Suprapubic skin (tissue), 4 donors: ENCODE results near the gene PRTG. TPM values are rescaled to one million over a fixed set of nuclear protein-coding genes. Genes with fewer than 3 reads are reported as not detected.
"Not testable (repeated sequence)": the region's sequence is repeated elsewhere in the genome, so short reads cannot be mapped to it uniquely, and the experiment has no call there.

Source experiments
- DNase-seq, 2 donors: peaks; one replicate each; pipeline ENCODE4 v3.0.0-alpha.2; 2019; ENCODE audit warnings: low spot score in 2 of 2
- H3K27ac ChIP-seq: fragments of 200-600 bp; sonication (generic); one replicate; pipeline ENCODE4 v1.5.1; 2019
- H3K27me3 ChIP-seq: fragments of 200-600 bp; sonication (generic); one replicate; pipeline ENCODE4 v1.5.1; 2019
- H3K36me3 ChIP-seq: fragments of 200-600 bp; sonication (generic); one replicate; pipeline ENCODE4 v1.5.1; 2019
- H3K4me1 ChIP-seq: fragments of 200-600 bp; sonication (generic); one replicate; pipeline ENCODE4 v1.5.1; 2019
- H3K4me3 ChIP-seq: fragments of 200-600 bp; sonication (generic); one replicate; pipeline ENCODE4 v1.5.1; 2019; ENCODE audit warnings: mild to moderate bottlenecking
- H3K9me3 ChIP-seq: fragments of 200-600 bp; sonication (generic); one replicate; pipeline ENCODE4 v1.5.1; 2019
- EP300 ChIP-seq: sonication (generic); formaldehyde crosslinking; IDR thresholded peaks from one replicate; pipeline ENCODE4 v1.6.1; 2017; ENCODE audit warnings: antibody characterized with exemption
- POLR2A ChIP-seq, 2 donors: fragments of 450-650 bp; IDR thresholded peaks; one replicate each; pipeline ENCODE4 v1.6.1; 2017; ENCODE audit warnings: antibody characterized with exemption in 2 of 2, mild to moderate bottlenecking in 2 of 2, moderate library complexity in 2 of 2
- POLR2AphosphoS5 ChIP-seq, 3 donors: sonication (generic); formaldehyde crosslinking; IDR thresholded peaks; one replicate each; pipeline ENCODE4 v1.6.1; 2017; ENCODE audit warnings: antibody characterized with exemption in 3 of 3
- WGBS: methylation state at CpG from one replicate; pipeline ENCODE4 v1.1.5; 2018; 5-methylcytosine and 5-hydroxymethylcytosine counted together
- total RNA-seq, 4 donors: library from RNA; depleted of rRNA; stranded (reverse); fragments of >200 nt; gene quantifications; one replicate each; pipeline ENCODE4 v1.1.0, GENCODE V29; 2016
- TF ChIP-seq, protein P1 (sequence below), 2 donors: fragments of 200-600 bp in 1 of 2; fragments of 450-650 bp in 1 of 2; sonication (generic) in 1 of 2; IDR thresholded peaks; one replicate each; pipeline ENCODE4 v1.5.1; 2016 to 2019; ENCODE audit warnings: antibody characterized with exemption in 2 of 2, mild to moderate bottlenecking in 1 of 2, moderate library complexity in 1 of 2

The PRTG gene
- total RNA-seq, 4 donors from 2014 or later = 0.08 to 0.49 (median 0.24) TPM; not detected in 1

DNA sequence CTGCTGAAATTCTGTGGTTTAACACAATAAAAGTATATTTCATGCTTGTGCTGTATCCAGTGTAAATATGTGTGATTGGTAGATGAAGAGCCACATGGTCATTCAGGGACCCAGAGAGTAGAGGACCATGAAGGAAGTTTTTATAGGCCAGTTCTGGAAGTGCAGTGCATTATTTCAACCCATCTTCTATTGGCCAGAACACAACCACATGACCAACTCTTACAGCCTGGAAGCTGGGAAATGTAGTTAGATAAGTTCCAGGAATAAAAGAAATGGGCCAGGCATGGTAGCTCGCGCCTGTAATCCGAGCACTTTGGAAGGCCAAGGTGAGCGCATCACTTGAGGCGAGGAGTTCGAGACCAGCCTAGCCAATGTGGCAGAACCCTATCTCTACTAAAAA is 21.4 kb upstream of the PRTG start:
- Histone ChIP-seq H3K9me3 (no peaks in the 10 kb centered on the region), H3K27ac (no peak overlapping the region), H3K4me3 (no peak overlapping the region), H3K36me3 (no peaks in the 10 kb centered on the region), H3K27me3 (no peaks in the 10 kb centered on the region), H3K4me1 (no peaks in the 10 kb centered on the region)
- WGBS = 94% methylated on average over 6 of the region's 6 CpGs
- no peak for DNase-seq
- TF ChIP-seq, protein P1, sequence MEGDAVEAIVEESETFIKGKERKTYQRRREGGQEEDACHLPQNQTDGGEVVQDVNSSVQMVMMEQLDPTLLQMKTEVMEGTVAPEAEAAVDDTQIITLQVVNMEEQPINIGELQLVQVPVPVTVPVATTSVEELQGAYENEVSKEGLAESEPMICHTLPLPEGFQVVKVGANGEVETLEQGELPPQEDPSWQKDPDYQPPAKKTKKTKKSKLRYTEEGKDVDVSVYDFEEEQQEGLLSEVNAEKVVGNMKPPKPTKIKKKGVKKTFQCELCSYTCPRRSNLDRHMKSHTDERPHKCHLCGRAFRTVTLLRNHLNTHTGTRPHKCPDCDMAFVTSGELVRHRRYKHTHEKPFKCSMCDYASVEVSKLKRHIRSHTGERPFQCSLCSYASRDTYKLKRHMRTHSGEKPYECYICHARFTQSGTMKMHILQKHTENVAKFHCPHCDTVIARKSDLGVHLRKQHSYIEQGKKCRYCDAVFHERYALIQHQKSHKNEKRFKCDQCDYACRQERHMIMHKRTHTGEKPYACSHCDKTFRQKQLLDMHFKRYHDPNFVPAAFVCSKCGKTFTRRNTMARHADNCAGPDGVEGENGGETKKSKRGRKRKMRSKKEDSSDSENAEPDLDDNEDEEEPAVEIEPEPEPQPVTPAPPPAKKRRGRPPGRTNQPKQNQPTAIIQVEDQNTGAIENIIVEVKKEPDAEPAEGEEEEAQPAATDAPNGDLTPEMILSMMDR (IDR thresholded peaks at IDR 0.05) = no peak
- TF ChIP-seq POLR2A (IDR thresholded peaks at IDR 0.05) (no peak), EP300 (no peak), POLR2AphosphoS5 (IDR thresholded peaks at IDR 0.05) (no peak)

GRCh38 chr15:55758580-55758986 is 15.6 kb upstream of the PRTG start:
- no peak overlapping the region for H3K4me3 ChIP-seq
- 63% methylated on average over 4 of the region's 13 CpGs for WGBS
- no peak for DNase-seq
- H3K27me3 ChIP-seq = peaks cover 3% of the 10 kb centered on the region
- no peak overlapping the region for H3K27ac ChIP-seq
- no peaks in the 10 kb centered on the region for H3K36me3 ChIP-seq
- H3K4me1 ChIP-seq = no peaks in the 10 kb centered on the region
- no peaks in the 10 kb centered on the region for H3K9me3 ChIP-seq
- TF ChIP-seq POLR2AphosphoS5 (IDR thresholded peaks at IDR 0.05) (no peak), EP300 (no peak), POLR2A (IDR thresholded peaks at IDR 0.05) (no peak)
- TF ChIP-seq, protein P1 (IDR thresholded peaks at IDR 0.05) = no peak

DNA sequence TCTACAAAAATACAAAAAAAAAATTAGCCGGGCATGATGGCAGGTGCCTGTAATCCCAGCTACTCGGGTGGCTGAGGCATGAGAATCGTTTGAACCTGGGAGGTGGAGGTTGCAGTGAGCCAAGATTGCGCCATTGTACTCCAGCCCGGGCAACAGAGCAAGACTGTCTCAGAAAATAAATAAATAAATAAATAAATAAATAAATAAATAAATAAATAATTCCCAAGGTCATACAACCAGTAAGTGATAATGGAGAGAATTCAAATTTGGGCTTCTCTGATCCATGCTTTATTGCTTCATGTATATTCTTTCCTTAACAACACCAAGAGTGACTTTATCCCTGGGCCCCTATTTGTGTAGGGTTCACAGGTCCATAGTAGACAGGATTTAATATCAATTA is 10.5 kb upstream of the PRTG start:
- H3K27me3 ChIP-seq, H3K4me3 ChIP-seq, H3K27ac ChIP-seq, H3K4me1 ChIP-seq, H3K9me3 ChIP-seq, H3K36me3 ChIP-seq, DNase-seq: not testable (repeated sequence)
- WGBS = 91% methylated on average over 5 of the region's 5 CpGs

DNA sequence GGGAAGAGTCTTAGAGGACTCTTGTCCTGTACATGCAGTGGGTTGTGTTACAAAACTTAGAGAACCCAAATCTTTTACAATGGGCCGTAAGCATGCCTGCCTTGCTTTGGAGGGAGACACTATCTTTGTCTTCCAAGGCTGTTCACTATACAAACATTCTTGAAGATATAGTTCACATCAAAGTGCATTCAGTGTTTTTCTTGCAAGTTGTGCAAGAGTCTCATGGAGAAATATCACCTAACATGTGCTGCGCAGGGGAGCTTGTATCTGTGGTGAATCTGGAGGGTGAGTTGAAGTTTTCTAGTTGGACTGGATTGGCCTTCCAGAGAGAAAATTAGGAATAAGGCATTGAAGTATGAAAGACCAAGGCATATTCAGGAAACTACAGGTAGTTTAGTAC is 7.8 kb upstream of the PRTG start:
- H3K4me3 ChIP-seq = no peak overlapping the region
- no peaks in the 10 kb centered on the region for H3K4me1 ChIP-seq
- H3K9me3 ChIP-seq = no peaks in the 10 kb centered on the region
- no peak for DNase-seq
- TF ChIP-seq POLR2AphosphoS5 (IDR thresholded peaks at IDR 0.05) (no peak), EP300 (no peak), POLR2A (IDR thresholded peaks at IDR 0.05) (no peak)
- TF ChIP-seq, protein P1 (IDR thresholded peaks at IDR 0.05) = no peak
- WGBS = 86% methylated on average over 2 of the region's 2 CpGs
- H3K27me3 ChIP-seq = no peaks in the 10 kb centered on the region
- H3K27ac ChIP-seq = no peak overlapping the region
- no peaks in the 10 kb centered on the region for H3K36me3 ChIP-seq

DNA sequence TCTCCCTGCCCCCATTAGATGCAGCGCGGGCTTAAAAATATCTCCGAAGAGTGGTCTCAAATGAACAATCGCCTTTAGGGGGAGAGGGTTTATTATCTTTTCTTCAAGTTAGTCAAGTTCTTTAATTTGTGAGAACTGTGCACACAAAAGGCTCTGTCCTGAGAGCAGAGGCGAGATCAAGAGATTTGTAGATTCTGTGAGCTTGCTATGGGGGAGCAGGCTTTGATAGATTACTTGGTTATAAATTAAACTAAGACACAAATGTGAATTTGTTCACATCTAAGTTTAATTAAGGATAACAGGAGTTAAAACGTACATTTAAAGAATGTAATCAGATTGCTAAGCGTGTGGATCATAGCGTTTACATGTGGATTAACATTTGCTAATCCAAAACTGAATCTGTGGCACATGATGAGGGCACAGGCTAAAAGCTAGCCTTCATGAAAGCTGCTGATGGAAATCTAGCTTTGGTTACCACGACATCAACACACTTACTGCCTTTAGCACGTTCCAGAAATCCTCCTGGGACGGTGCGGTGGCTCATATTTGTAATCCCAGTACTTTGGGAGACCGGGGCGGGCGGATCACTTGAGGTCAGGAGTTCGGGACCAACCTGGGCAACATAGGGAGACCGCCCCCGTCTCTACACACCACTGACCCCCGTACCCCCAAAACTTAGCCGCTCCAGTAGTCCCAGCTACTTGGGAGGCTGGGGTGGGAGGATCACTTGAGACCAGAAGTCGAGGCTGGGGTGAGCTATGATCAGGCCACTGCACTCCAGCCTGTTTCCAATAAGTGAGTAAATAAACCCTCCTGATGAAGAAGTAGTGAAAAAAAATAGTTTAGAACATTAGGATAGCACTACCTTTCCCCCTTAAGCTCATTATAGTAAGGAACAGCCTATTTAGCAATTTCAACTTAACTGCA is 1.0 kb upstream of the PRTG start:
- no peaks in the 10 kb centered on the region for H3K36me3 ChIP-seq
- H3K27me3 ChIP-seq = peaks cover 44% of the 10 kb centered on the region
- TF ChIP-seq POLR2A (IDR thresholded peaks at IDR 0.05) = no peak
- peak overlapping the region; percentile 64 for H3K4me3 ChIP-seq
- peaks cover 25% of the 10 kb centered on the region for H3K4me1 ChIP-seq
- DNase-seq = no peak
- H3K9me3 ChIP-seq = no peaks in the 10 kb centered on the region
- 63% methylated on average over 21 of the region's 21 CpGs for WGBS
- H3K27ac ChIP-seq = no peak overlapping the region

DNA sequence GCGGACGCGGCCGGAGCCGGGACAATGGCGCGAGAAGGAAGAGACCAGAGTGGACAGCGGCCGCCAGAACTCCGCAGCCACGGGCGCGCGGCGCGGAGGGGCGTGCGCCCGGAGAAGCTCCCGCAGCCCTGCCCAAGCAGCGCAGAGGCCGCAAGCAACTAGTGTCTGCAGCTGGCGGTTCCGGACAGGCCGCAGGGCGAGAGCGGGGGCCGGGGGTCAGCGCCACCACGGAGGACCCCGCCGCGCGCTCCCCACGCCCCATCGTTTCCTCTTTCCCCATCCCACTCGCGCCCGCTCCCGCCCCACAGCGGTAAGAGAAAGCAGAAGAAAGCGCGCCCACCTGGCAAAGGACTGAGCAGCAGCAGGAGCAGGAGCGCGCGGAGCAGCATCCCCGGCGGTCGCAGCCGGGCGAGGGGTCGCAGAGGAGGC is 440 bp downstream of the PRTG start:
- H3K27me3 ChIP-seq = peaks cover 52% of the 10 kb centered on the region
- DNase-seq = no peak
- no peaks in the 10 kb centered on the region for H3K9me3 ChIP-seq
- H3K36me3 ChIP-seq = no peaks in the 10 kb centered on the region
- no peak overlapping the region for H3K27ac ChIP-seq
- TF ChIP-seq POLR2A (IDR thresholded peaks at IDR 0.05) = no peak
- under 1% methylated on average over 43 of the region's 52 CpGs for WGBS
- peaks cover 25% of the 10 kb centered on the region for H3K4me1 ChIP-seq
- peak overlapping the region; percentile 64 for H3K4me3 ChIP-seq
